ENCODE measurements around the gene CACNA1B.

Gene CACNA1B

GRCh38 chr9:138023394-138024124 lies 146.0 kb downstream of the CACNA1B start:
- H3K4me3 ChIP-seq (ENCODE audit: low read depth, low read length) = no peak overlapping the region

GRCh38 chr9:138024131-138024530 lies 146.5 kb downstream of the CACNA1B start:
- no peak for TF ChIP-seq CTCF (IDR thresholded peaks at IDR 0.05; ENCODE audit: borderline replicate concordance, insufficient read depth, low read depth, low read length)
- no peak overlapping the region for H3K4me3 ChIP-seq (ENCODE audit: low read depth, low read length)

More at GRCh38 chr9:138023394-138024124, 146.0 kb downstream of the CACNA1B start:
- no peak for TF ChIP-seq CTCF (IDR thresholded peaks at IDR 0.05; ENCODE audit: borderline replicate concordance, insufficient read depth, low read depth, low read length)

GRCh38 chr9:138024831-138025291 lies 147.3 kb downstream of the CACNA1B start:
- no peak overlapping the region for H3K4me3 ChIP-seq (ENCODE audit: low read depth, low read length)
- TF ChIP-seq CTCF (IDR thresholded peaks at IDR 0.05; ENCODE audit: borderline replicate concordance, insufficient read depth, low read depth, low read length) = no peak

GRCh38 chr9:138025417-138025816 lies 147.8 kb downstream of the CACNA1B start:
- no peak for TF ChIP-seq CTCF (IDR thresholded peaks at IDR 0.05; ENCODE audit: borderline replicate concordance, insufficient read depth, low read depth, low read length)
- H3K4me3 ChIP-seq (ENCODE audit: low read depth, low read length) = no peak overlapping the region

- TF ChIP-seq CTCF (IDR thresholded peaks at IDR 0.05; ENCODE audit: borderline replicate concordance, insufficient read depth, low read depth, low read length) = no peak
- no peak overlapping the region for H3K4me3 ChIP-seq (ENCODE audit: low read depth, low read length)
These were observed 148.3 kb downstream of the CACNA1B start for GRCh38 chr9:138025908-138026307.

GRCh38 chr9:138028596-138028995 lies 151.0 kb downstream of the CACNA1B start:
- no peak for TF ChIP-seq CTCF (IDR thresholded peaks at IDR 0.05; ENCODE audit: borderline replicate concordance, insufficient read depth, low read depth, low read length)
- no peak overlapping the region for H3K4me3 ChIP-seq (ENCODE audit: low read depth, low read length)

- no peak overlapping the region for H3K4me3 ChIP-seq (ENCODE audit: low read depth, low read length)
- no peak for TF ChIP-seq CTCF (IDR thresholded peaks at IDR 0.05; ENCODE audit: borderline replicate concordance, insufficient read depth, low read depth, low read length)
These were observed 153.6 kb downstream of the CACNA1B start for GRCh38 chr9:138031186-138031585.
